Stimulated activated naive CD8-positive, alpha-beta T cell treated with anti-CD3 and anti-CD28 coated beads, Interleukin-15, amount 100 ng/mL, for 72 hours (primary cell): ENCODE results near the gene RUSF1.
"Not testable (repeated sequence)": the region's sequence is repeated elsewhere in the genome, so short reads cannot be mapped to it uniquely, and the experiment has no call there.

Source experiments
- ATAC-seq: fragments of 150-1000 bp; cut with Tn5 transposase; 2 replicates; pipeline ENCODE4 v1.10.0; 2021; ENCODE audit warnings: mild to moderate bottlenecking, moderate library complexity
- DNase-seq, 2 donors: peaks; one replicate each; pipeline ENCODE4 v3.0.0; 2021 to 2022
- H3K27ac Mint-ChIP-seq, 2 donors: one replicate each; pipeline ENCODE4 v1.8.0; 2022; ENCODE audit warnings: mild to moderate bottlenecking in 2 of 2, mixed read lengths in 2 of 2, moderate library complexity in 2 of 2
- H3K27me3 Mint-ChIP-seq: one replicate; pipeline ENCODE4 v1.8.0; 2022; ENCODE audit warnings: mixed read lengths
- H3K4me1 Mint-ChIP-seq: one replicate; pipeline ENCODE4 v1.8.0; 2022; ENCODE audit warnings: mild to moderate bottlenecking, mixed read lengths
- H3K4me3 Mint-ChIP-seq, 2 donors: one replicate each; pipeline ENCODE4 v1.8.0; 2022; ENCODE audit warnings: mild to moderate bottlenecking in 2 of 2, mixed read lengths in 2 of 2, moderate library complexity in 1 of 2
- H3K9me3 Mint-ChIP-seq, 2 donors: one replicate each; pipeline ENCODE4 v1.8.0; 2022; ENCODE audit warnings: mixed read lengths in 2 of 2

Gene RUSF1

DNA sequence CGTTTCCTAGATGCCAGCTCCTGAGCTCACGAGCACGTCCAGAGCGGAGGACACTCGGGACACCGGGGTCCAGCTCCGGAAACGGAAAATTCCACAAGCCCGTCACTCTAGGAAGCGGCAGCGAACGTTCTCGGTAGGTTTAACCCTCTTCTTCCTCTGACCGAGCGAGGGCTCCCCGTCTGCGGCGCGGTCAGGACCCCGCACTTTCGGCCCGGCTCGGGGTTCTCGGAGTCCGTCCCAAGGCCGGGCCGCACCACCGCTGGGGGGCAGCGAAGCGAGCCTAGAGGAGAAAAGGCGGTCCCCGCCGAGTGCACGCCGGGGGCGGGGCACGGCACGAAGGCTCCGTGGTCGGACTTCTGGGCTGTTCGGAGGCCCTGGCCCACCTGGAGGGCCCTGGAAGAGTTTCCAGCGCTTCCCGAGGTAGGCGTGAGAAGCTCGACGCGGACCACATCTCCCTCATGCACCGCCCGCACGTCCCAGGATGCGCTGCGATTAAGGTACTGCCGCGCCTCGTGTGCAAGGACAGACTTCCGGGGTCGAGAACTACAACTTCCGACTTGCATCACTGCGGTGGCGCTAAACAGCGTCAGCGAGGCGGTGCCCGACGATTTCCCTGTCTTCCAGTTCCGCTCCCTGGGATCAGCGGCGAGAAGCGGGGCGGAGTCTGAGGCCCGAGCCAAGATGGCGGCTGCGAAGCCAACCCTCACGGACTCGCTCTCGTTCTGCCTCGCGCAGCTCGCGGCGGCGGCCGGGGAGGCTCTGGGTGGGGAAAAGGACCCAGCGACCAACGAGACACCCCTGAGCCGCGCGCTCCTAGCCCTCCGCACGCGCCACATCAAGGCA is 49.1 kb downstream of the RUSF1 start, which contains the start of gene ARMC5:
Gene ARMC5, plus strand, starts transcription at position 658 of the 843 bp plus-strand sequence. Its CDS starts 24 bp downstream, at position 682.
- peak within 1 kb of the TSS; percentile 93 to 97 for H3K4me3 Mint-ChIP-seq
- no peaks in the 10 kb centered on the region for H3K27me3 Mint-ChIP-seq
- peaks cover 50% of the 10 kb centered on the region for H3K4me1 Mint-ChIP-seq
- H3K27ac Mint-ChIP-seq, result peak within 1 kb of the TSS; percentile 98 to 99
- DNase-seq (peak; percentile 94 to 97), ATAC-seq (peak; percentile 84)
- no peaks in the 10 kb centered on the region for H3K9me3 Mint-ChIP-seq

DNA sequence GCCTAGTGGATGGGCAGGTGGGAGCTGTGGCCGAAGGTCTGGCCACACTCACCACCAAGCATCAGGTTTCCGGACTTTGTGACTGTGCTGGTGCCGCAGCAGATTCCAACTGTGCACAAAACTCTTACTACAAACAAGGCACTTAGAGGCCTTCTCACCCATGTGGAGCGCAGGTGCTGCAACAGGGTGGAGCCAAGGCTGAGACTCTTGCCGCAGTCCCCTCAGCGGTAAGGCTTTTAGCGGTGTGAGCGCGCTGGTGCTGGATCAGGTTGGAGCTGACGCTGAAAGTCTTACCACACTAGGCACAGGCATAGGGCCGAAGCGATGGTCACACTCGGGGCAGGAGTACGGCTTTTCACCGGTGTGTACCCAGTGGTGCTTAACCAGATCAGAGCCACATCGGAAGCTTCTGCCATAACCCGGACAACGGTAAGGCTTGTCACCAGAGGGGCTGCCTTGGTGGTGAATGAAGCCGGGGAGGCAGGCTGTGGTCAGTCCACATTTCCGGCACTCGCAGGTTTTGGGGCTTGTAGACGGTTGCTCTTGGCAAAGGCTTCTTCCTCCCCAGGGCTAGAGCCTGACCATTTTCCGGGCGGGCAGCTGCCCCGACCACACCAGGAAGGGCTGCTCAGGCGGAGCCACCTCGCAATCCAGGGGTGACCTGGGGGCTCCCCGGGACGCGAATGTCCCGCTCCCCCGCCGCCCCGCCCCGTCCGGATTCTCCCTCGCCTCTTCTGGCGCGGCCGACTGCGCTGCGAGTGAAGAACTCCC is 49.9 kb downstream of the RUSF1 start:
- H3K4me1 Mint-ChIP-seq, result peaks cover 56% of the 10 kb centered on the region
- H3K27ac Mint-ChIP-seq, result peak overlapping the region; percentile 98 to 99
- no peaks in the 10 kb centered on the region for H3K9me3 Mint-ChIP-seq
- H3K4me3 Mint-ChIP-seq, result peak overlapping the region; percentile 90 to 93
- no peaks in the 10 kb centered on the region for H3K27me3 Mint-ChIP-seq
- ATAC-seq, result peak; percentile 35
- DNase-seq, result peak; percentile 65 to 79

DNA sequence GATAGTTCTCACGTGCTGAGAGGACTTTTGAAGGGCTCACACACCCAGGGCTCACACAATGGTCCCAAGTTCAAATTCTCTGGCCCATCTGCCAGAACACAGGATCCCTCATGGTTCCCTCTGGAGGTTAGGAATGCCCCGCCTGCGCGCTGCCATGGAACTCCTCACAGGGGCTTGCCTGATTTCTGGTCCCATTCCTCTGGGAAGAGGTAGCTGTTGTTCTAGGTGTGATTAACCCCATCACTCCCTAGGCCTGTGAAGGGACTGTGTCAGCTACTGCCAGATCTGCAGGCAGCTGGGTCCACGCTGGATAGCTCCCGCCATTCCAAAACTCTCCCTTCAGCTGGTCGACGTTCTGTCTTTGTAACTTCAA is 51.2 kb downstream of the RUSF1 start:
- H3K9me3 Mint-ChIP-seq, result no peaks in the 10 kb centered on the region
- peaks cover 57% of the 10 kb centered on the region for H3K4me1 Mint-ChIP-seq
- DNase-seq (no peak), ATAC-seq (no peak)
- no peaks in the 10 kb centered on the region for H3K27me3 Mint-ChIP-seq
- peak overlapping the region; percentile 90 to 93 for H3K4me3 Mint-ChIP-seq
- H3K27ac Mint-ChIP-seq, result no peak overlapping the region

DNA sequence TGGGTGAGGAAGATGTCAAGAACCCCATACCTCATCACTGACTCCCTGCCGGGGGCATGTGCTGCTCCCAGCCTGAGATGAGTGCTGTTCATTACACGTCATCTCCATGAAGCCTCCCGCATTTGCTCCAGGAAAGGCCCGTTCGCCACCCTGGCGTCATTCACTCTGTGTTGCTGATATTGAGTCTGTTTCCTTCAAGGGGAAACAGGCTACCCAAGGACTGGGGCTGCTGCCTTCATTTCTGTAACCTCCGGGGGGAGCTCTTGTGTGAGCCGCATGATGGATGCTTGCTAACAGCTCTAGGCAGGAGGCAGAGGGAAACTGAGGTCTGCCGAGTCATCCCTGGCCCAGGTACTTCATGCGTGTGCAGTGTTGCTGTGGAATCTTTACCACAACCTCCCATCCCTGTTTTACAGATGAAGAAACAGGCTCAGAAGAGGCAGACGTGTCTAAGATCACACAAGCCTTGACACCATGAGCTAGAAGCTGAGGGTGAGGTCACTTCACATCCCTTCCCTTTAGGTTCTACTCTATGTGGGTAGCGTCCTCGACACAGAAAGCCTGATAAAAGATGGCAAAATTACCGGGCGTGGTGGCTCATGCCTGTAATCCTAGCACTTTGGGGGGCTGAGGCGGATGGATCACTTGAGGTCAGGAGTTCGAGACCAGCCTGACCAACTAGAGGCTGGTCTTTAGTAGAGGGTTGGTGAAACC is 52.4 kb downstream of the RUSF1 start:
- DNase-seq (peak; percentile 31 to 43), ATAC-seq (no peak)
- peaks cover 59% of the 10 kb centered on the region for H3K4me1 Mint-ChIP-seq
- H3K27me3 Mint-ChIP-seq, result no peaks in the 10 kb centered on the region
- no peaks in the 10 kb centered on the region for H3K9me3 Mint-ChIP-seq
- H3K27ac Mint-ChIP-seq, result peak overlapping the region in 1 of 2 donors; percentile 66
- H3K4me3 Mint-ChIP-seq, result peak overlapping the region; percentile 71 to 90

DNA sequence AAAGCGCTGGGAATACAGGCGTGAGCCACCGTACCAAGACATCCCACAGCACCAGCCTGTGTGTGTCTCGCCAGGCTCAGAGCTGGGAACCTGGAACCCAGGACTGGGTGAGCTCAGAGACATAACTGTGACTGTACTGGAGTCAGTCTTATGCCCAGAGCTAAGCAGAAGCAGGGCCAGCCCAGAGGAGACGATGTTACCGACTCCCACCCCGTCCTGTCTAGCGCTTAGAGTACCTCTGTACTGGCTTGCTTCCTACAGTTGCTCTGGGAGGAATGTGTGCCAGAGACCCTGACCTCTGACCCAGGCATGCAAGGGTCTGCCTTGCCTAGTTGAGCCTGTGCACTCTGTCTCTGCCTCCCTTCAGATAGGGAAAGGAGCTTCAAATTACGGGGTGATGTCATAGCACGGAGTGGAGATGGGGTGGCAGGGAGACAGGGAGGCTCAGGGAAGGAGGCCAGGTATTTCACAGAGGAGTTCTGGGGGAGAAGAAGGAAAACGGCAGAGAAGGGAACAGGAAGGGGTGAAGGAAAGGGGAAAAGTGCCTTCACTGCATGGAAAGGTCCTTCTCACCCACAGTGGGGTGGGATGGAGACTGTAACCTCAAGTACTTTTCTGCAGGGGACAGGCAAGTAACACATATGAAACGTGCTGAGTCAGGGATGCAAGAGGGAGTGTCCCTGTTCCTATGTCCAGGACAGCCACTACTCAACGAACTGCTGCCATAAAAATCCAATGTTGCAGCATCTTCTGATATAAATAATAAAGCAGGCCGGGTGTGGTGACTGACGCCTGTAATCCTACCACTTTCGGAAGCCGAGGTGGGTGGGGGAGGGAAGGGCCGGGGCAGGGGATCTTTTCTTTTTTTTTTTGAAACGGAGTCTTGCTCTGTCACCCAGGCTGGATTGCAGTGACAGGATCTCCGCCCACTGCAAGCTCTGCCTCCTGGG is 54.7 kb downstream of the RUSF1 start:
- H3K4me1 Mint-ChIP-seq, result peaks cover 53% of the 10 kb centered on the region
- H3K27me3 Mint-ChIP-seq, result no peaks in the 10 kb centered on the region
- ATAC-seq, result no peak
- no peaks in the 10 kb centered on the region for H3K9me3 Mint-ChIP-seq
- peak overlapping the region; percentile 0 to 10 for H3K27ac Mint-ChIP-seq
- DNase-seq, result no peak
- H3K4me3 Mint-ChIP-seq, result peak overlapping the region in 1 of 2 donors; percentile 2

DNA sequence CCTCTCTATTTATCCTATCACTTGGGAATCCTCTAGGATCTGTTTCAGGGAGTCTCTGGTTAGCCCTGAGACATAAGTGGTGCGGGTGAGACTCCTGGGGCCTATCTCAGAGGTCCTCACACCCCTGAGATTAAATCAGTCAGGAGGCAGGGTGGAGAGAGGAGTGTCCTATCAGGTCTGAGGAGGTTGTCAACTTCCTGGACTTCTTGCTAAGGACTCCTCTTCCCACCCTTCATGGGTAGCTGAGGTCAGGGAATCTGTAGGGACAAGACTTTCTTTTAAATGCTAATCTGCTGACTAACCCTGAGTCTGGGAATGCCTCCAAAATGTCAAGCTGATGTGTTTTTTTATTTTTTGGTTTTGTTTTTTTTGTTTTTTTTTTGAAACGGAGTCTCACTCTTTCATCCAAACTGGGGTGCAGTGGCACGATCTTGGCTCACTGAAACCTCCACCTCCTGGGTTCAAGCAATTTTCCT is 55.5 kb downstream of the RUSF1 start:
- ATAC-seq, result no peak
- no peak for DNase-seq
- Mint-ChIP-seq H3K4me3 (no peak overlapping the region), H3K27ac (no peak overlapping the region), H3K4me1 (peaks cover 47% of the 10 kb centered on the region), H3K9me3 (no peaks in the 10 kb centered on the region), H3K27me3 (no peaks in the 10 kb centered on the region)

DNA sequence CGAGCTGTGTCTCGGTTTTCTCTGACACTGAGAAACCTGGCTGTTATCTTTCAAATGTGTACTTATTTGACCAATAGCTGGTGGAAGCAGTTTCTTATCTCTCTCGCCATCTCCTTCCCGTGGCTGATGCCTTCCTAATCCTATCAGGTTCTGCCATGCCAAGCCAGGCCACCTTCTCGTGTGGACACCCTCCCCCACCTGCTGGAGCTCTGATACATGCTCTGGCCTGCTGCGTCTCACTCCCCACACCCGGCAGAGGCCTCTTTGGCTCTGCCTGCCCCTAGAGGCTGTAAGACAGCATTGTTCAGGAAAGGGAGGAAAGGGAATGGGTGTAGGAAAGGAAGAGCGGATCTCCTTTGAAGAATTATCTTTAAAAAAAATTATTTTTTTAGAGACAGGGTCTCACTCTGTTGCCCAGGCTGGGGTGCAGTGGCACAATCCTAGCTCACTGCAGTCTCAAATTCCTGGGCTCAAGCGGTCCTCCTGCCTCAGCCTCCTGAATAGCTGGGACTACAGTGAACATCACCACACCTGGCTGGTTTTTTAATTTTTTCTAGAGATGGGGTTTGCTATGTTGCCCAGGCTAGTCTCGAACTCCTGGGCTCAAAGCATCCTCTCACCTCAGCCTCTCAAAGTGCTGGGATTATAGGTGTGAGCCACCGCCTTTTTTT is 56.4 kb downstream of the RUSF1 start:
- no peak overlapping the region for H3K4me3 Mint-ChIP-seq
- peaks cover 38% of the 10 kb centered on the region for H3K4me1 Mint-ChIP-seq
- H3K27ac Mint-ChIP-seq, result no peak overlapping the region
- no peaks in the 10 kb centered on the region for H3K27me3 Mint-ChIP-seq
- DNase-seq (no peak), ATAC-seq (no peak)
- no peaks in the 10 kb centered on the region for H3K9me3 Mint-ChIP-seq

DNA sequence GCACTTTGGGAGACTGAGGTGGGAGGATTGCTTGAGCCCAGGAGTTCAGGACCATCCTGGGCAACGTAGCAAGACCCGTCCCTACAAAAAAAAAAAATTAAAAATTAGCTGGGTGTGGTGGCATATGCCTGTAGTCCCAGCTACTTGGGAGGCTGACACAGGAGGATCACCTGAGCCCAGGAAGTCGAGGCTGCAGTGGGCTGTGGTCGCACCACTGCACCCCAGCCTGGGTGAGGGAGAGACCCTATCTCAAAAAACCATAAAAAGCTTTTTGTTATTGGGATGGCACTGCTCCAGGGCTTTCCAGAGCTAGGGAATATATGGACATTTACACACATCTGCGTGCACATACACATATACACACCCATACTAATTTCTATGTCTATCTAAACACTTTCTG is 57.0 kb downstream of the RUSF1 start:
- no peak overlapping the region for H3K27ac Mint-ChIP-seq

DNA sequence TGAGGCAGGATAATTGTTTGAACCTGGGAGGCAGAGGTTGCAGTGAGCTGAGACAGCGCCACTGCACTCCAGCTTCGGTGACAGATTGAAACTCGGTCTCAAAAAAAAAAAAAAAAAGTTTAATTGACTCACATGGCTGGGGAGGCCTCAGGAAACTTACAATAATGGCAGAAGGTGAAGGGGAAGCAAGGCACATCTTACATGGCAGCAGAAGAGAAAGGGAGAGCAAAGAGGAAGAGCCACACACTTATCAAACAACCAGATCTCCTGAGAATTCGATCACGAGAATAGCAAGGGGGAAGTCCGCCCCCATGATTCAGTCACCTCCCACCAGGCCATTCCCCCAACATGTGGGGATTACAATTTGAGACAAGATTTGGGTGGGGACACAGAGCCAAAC is 62.3 kb downstream of the RUSF1 start:
- not testable (repeated sequence) for DNase-seq, H3K27me3 Mint-ChIP-seq, ATAC-seq, H3K4me3 Mint-ChIP-seq, H3K9me3 Mint-ChIP-seq
- Mint-ChIP-seq H3K4me1 (peaks cover 22% of the 10 kb centered on the region), H3K27ac (peak overlapping the region in 1 of 2 donors; percentile 10)

More for the DNA sequence above, 57.0 kb downstream of the RUSF1 start:
- Mint-ChIP-seq H3K4me3 (no peak overlapping the region), H3K27me3 (no peaks in the 10 kb centered on the region), H3K9me3 (peaks cover 0 to under 1% of the 10 kb centered on the region in 2 donors), H3K4me1 (peaks cover 33% of the 10 kb centered on the region)
- no peak for DNase-seq
- no peak for ATAC-seq

DNA sequence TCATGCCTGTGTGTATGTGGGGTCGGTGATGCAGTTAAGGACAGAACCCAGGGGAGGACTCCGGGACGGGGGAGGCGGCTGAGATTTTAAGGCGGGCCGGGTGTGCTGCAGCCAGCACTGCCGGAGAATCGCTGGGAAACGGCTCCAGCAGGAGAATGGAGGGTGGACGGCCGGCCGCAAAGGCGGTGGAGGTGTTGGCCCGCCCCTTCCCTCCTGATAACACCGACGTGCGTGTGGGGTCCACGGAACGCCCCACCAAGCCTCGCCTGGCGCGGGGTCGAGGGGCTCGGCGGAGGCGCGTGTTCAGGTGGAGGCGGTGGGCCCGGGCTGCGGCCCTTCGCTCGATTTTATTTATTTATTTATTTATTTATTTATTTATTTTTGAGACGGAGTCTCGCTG is 66.2 kb downstream of the RUSF1 start:
- Mint-ChIP-seq H3K27ac (peak overlapping the region in 1 of 2 donors; percentile 79), H3K27me3 (peaks cover 7% of the 10 kb centered on the region)
- ATAC-seq, result no peak

DNA sequence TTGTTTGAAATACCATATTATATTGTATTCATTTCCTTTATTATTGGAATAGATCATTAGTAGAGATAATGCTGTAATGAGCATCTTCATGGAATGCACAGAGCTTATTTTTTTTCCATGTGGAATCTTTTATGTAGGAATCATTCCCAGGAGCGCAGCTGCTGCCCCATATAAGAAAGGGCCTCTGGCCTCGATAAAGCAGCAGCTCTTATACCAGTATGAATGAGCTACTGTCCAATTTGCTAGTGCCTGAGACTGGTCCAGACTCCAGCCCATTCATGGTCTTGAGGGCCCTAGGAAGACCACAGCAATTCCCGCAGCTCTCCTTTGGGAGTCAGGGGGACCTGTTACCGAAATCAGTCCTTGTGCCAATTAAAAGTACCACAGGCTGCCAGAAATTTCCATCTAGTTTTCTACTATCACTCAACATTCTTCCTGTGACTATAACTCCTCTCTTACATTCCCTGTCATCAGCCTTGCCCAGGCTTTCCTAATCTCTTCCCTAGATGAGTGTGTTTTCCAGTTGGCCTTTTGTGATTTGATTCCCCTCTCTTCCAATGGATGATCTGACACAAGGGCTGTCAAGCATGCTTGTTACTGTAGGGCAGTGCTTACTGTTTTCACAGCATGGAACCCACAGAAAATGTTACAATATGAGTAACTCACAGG is 67.5 kb downstream of the RUSF1 start:
- Mint-ChIP-seq H3K4me3 (no peak overlapping the region), H3K9me3 (peaks cover 0 to 1% of the 10 kb centered on the region in 2 donors), H3K4me1 (peaks cover 28% of the 10 kb centered on the region), H3K27ac (no peak overlapping the region), H3K27me3 (peaks cover 7% of the 10 kb centered on the region)
- no peak for DNase-seq
- no peak for ATAC-seq

More for the DNA sequence above, 66.2 kb downstream of the RUSF1 start:
- Mint-ChIP-seq H3K9me3 (peaks cover 0 to 7% of the 10 kb centered on the region in 2 donors), H3K4me3 (peak overlapping the region; percentile 82), H3K4me1 (peaks cover 34% of the 10 kb centered on the region)
- DNase-seq, result no peak

DNA sequence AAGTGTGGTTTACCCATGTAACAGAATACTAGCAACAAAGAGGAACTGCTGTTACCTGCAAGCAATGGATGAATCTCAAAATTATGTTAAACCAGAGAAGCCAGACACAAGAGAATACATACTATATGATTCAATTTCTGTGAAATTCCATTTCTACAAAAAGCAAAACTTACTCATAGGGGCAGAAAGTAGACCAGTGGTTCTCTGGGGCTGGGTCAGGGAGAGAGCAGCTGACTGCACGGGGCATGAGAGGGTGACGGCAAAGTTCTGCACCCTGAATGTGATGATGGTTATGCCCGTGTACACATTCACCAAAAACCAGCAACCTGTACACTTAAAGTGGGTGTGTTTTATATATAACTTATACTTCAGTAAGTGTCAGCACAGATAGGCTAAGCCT is 68.7 kb downstream of the RUSF1 start:
- no peak for DNase-seq
- no peaks in the 10 kb centered on the region for H3K9me3 Mint-ChIP-seq
- no peak for ATAC-seq
- H3K4me3 Mint-ChIP-seq, result no peak overlapping the region
- H3K27ac Mint-ChIP-seq, result peak overlapping the region in 1 of 2 donors; percentile 47
- H3K4me1 Mint-ChIP-seq, result peaks cover 27% of the 10 kb centered on the region
- H3K27me3 Mint-ChIP-seq, result peaks cover 7% of the 10 kb centered on the region
